SU-DHL-6 (cell line): ENCODE results near the gene FOXI2.

Source experiments
- H2AFZ ChIP-seq: fragments of 200-600 bp; sonication (generic); 2 replicates; pipeline ENCODE4 v1.6.1; 2014; ENCODE audit warnings: low read depth, mild to moderate bottlenecking, moderate library complexity, mixed read lengths, antibody characterized with exemption, low read length; ENCODE audit not compliant: severe bottlenecking
- H3F3A ChIP-seq: fragments of 200-600 bp; shearing (Covaris generic); 2 replicates; pipeline ENCODE4 v1.6.0; 2016; ENCODE audit warnings: antibody characterized with exemption, mild to moderate bottlenecking; ENCODE audit not compliant: insufficient read depth
- H3K27ac ChIP-seq: fragments of 200-600 bp; sonication (generic); 2 replicates; pipeline ENCODE4 v1.5.1; 2016; ENCODE audit warnings: low read depth, mild to moderate bottlenecking, low read length, moderate library complexity, mixed read lengths
- H3K27me3 ChIP-seq: fragments of 200-600 bp; sonication (generic), shearing (Covaris generic); 2 replicates; pipeline ENCODE4 v1.6.0; 2014; ENCODE audit warnings: mild to moderate bottlenecking, low read length
- H3K36me3 ChIP-seq: fragments of 200-600 bp; sonication (generic); 2 replicates; pipeline ENCODE4 v1.6.1; 2014; ENCODE audit warnings: mild to moderate bottlenecking, low read length, mixed read lengths
- H3K4me2 ChIP-seq: fragments of 300-600, 200-600 bp; shearing (Covaris generic), sonication (generic); 2 replicates; pipeline ENCODE4 v1.6.0; 2014; ENCODE audit warnings: low read length, low read depth, mild to moderate bottlenecking; ENCODE audit not compliant: poor library complexity, severe bottlenecking
- H3K4me3 ChIP-seq: fragments of 200-600 bp; sonication (generic); 2 replicates; pipeline ENCODE4 v1.5.1; 2014; ENCODE audit warnings: antibody characterized with exemption, low read length, mild to moderate bottlenecking, mixed read lengths; ENCODE audit not compliant: insufficient read depth, poor library complexity, severe bottlenecking
- H3K79me2 ChIP-seq: fragments of 200-600 bp; sonication (generic); 2 replicates; pipeline ENCODE4 v1.6.1; 2014; ENCODE audit warnings: mild to moderate bottlenecking, low read length, moderate library complexity; ENCODE audit not compliant: insufficient read depth
- H3K9ac ChIP-seq: fragments of 200-600 bp; sonication (generic); 2 replicates; pipeline ENCODE4 v1.7.0; 2014; ENCODE audit warnings: mild to moderate bottlenecking, low read length
- H3K9me2 ChIP-seq: fragments of 200-600 bp; sonication (generic); replicated peaks from 2 replicates; pipeline ENCODE4 v1.6.1; 2014; ENCODE audit warnings: low read length; ENCODE audit not compliant: insufficient read depth
- H3K9me3 ChIP-seq: fragments of 200-600 bp; sonication (generic); 2 replicates; pipeline ENCODE4 v1.6.1; 2014; ENCODE audit warnings: low read length, mixed read lengths; ENCODE audit not compliant: insufficient read depth
- H4K20me1 ChIP-seq: fragments of 200-600 bp; sonication (generic); 2 replicates; pipeline ENCODE4 v1.6.1; 2014; ENCODE audit warnings: low read depth, mild to moderate bottlenecking, antibody characterized with exemption, low read length, moderate library complexity, mixed read lengths
- EZH2phosphoT487 ChIP-seq: fragments of 200-600 bp; sonication (generic), shearing (Covaris generic); conservative IDR thresholded peaks from 2 replicates; pipeline ENCODE4 v1.6.1; 2018; ENCODE audit warnings: mild to moderate bottlenecking, antibody characterized with exemption, low read length, moderate library complexity, mixed read lengths
- TF ChIP-seq, protein P1 (sequence below): fragments of 200-600 bp; sonication (generic); IDR thresholded peaks from one replicate; pipeline ENCODE4 v1.5.1; 2017; ENCODE audit warnings: antibody characterized with exemption, mild to moderate bottlenecking, low read length, moderate library complexity; ENCODE audit not compliant: insufficient read depth, poor library complexity, severe bottlenecking

The FOXI2 gene

DNA sequence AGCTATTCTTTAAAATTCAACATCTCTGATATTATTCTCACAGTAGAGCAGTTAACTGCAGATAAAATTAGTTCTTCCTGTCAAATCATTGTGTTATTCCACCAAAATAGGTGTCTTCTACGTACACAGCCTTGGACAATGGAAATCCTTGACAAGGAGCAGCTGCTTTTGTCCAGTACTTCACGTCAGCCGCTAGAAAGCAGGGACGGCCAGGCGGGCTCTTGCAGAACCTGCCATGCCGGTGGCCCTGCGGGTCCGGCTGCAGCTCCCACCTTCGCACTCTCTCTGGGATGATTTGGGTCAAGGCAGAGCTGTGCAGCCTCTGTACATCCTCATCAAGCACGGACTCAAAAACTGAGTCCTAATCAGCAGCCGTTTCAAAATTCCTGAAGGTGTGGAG is 2.2 kb upstream of the FOXI2 start:
- TF ChIP-seq EZH2phosphoT487, result no peak
- TF ChIP-seq, protein P1, sequence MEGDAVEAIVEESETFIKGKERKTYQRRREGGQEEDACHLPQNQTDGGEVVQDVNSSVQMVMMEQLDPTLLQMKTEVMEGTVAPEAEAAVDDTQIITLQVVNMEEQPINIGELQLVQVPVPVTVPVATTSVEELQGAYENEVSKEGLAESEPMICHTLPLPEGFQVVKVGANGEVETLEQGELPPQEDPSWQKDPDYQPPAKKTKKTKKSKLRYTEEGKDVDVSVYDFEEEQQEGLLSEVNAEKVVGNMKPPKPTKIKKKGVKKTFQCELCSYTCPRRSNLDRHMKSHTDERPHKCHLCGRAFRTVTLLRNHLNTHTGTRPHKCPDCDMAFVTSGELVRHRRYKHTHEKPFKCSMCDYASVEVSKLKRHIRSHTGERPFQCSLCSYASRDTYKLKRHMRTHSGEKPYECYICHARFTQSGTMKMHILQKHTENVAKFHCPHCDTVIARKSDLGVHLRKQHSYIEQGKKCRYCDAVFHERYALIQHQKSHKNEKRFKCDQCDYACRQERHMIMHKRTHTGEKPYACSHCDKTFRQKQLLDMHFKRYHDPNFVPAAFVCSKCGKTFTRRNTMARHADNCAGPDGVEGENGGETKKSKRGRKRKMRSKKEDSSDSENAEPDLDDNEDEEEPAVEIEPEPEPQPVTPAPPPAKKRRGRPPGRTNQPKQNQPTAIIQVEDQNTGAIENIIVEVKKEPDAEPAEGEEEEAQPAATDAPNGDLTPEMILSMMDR, result no peak
- Histone ChIP-seq H3K9me2 (no peaks in the 10 kb centered on the region), H3K27me3 (no peaks in the 10 kb centered on the region), H3K79me2 (no peaks in the 10 kb centered on the region), H3K4me2 (no peak overlapping the region), H3K9ac (no peak overlapping the region), H3K9me3 (no peaks in the 10 kb centered on the region), H3F3A (no peaks in the 10 kb centered on the region), H3K27ac (no peak overlapping the region), H3K4me3 (no peak overlapping the region), H3K36me3 (no peaks in the 10 kb centered on the region), H4K20me1 (no peaks in the 10 kb centered on the region), H2AFZ (no peak overlapping the region)

DNA sequence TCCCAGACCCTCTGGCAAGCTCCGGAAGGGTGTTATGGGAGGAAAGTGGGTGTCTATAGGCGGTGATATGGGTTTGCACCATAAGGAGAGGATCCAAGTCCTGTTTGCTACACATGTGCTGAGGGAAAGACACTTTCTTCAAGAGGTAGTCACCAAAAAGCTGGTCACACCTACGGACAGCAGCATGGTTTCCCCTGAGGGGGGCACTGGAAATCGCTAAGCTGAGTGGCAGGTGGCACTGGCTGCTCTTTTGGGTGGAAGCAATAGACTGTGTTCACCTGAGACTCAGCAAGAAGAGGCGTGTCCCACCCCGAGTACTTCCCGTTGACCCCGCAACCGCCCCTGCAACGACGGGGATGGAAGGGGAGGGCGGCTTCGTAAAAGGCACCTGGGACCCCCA is 1.8 kb upstream of the FOXI2 start:
- H3K9me2 ChIP-seq, result no peaks in the 10 kb centered on the region
- H3K27me3 ChIP-seq, result no peaks in the 10 kb centered on the region
- no peak overlapping the region for H3K4me2 ChIP-seq
- H3K9ac ChIP-seq, result no peak overlapping the region
- no peaks in the 10 kb centered on the region for H3F3A ChIP-seq
- no peak overlapping the region for H3K4me3 ChIP-seq
- no peaks in the 10 kb centered on the region for H4K20me1 ChIP-seq
- H2AFZ ChIP-seq, result no peak overlapping the region
- no peak for TF ChIP-seq EZH2phosphoT487
- TF ChIP-seq, protein P1, result no peak
- no peak overlapping the region for H3K27ac ChIP-seq
- no peaks in the 10 kb centered on the region for H3K9me3 ChIP-seq
- no peaks in the 10 kb centered on the region for H3K79me2 ChIP-seq
- H3K36me3 ChIP-seq, result no peaks in the 10 kb centered on the region

DNA sequence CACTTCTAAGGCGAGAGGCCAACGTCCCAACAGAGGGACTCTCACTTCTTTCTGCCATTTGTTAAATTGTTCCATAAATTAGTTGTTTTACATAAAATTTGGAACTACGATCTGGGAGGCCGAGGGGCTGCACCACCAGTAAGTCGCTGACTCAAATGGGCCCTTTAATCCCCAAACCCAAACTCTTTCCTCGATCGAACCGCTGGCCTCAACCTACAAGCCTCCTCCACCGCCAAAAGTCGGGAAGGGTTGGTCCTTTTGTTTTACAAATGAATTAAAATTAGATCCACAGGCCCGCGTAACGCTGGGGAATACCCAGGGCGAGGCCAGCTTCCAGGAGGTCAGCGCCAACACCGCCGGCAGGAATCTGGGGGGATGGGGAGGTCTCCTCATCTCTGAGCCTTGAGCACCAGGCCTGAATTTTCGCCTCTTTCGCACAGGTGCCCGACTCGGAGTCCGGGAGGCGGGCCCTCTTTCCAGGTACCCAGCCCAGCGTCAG is 1.2 kb upstream of the FOXI2 start:
- Histone ChIP-seq H3K79me2 (no peaks in the 10 kb centered on the region), H3K27me3 (no peaks in the 10 kb centered on the region), H3K27ac (no peak overlapping the region), H3K9me3 (no peaks in the 10 kb centered on the region), H4K20me1 (no peaks in the 10 kb centered on the region), H3F3A (no peaks in the 10 kb centered on the region), H3K4me2 (no peak overlapping the region), H2AFZ (no peak overlapping the region), H3K36me3 (no peaks in the 10 kb centered on the region), H3K9me2 (no peaks in the 10 kb centered on the region), H3K4me3 (no peak overlapping the region), H3K9ac (no peak overlapping the region)
- TF ChIP-seq, protein P1, result no peak
- TF ChIP-seq EZH2phosphoT487, result no peak
